Breast epithelium (tissue), 4 donors: ENCODE data around the gene BBX. TPM values are rescaled to one million over a fixed set of nuclear protein-coding genes. Genes with fewer than 3 reads are reported as not detected.

Experiments used
- DNase-seq, 2 donors: peaks; one replicate each; pipeline ENCODE4 v3.0.0-alpha.2; 2019; ENCODE audit warnings: low spot score in 2 of 2
- H3K27ac ChIP-seq, 2 donors: fragments of 200-600 bp; sonication (generic) in 1 of 2; one replicate each; pipeline ENCODE4 v1.5.1; 2016 to 2019; ENCODE audit warnings: mild to moderate bottlenecking in 1 of 2
- H3K27me3 ChIP-seq, 2 donors: fragments of 200-600 bp; sonication (generic) in 1 of 2; one replicate each; pipeline versions ENCODE4 v1.5.1 to v1.6.0; 2017 to 2019; ENCODE audit warnings: control low read depth in 1 of 2, mild to moderate bottlenecking in 1 of 2
- H3K36me3 ChIP-seq: fragments of 200-600 bp; one replicate; pipeline ENCODE4 v1.5.1; 2019
- H3K4me1 ChIP-seq, 2 donors: fragments of 200-600 bp; sonication (generic); one replicate each; pipeline ENCODE4 v1.5.1; 2016 to 2019; ENCODE audit warnings: control low read depth in 1 of 2
- H3K4me3 ChIP-seq, 3 donors: fragments of 200-600 bp; sonication (generic); 1 replicate in 2 of 3; 2 replicates in 1 of 3; pipeline ENCODE4 v1.5.1; 2016 to 2019; ENCODE audit warnings: mild to moderate bottlenecking in 3 of 3, moderate library complexity in 2 of 3
- H3K9me3 ChIP-seq, 2 donors: fragments of 200-600 bp; sonication (generic) in 1 of 2; one replicate each; pipeline ENCODE4 v1.5.1; 2016 to 2019; ENCODE audit warnings: control low read depth in 1 of 2
- POLR2A ChIP-seq: fragments of 450-650 bp; IDR thresholded peaks from one replicate; pipeline ENCODE4 v1.6.1; 2016; ENCODE audit warnings: antibody characterized with exemption, mild to moderate bottlenecking, moderate library complexity
- POLR2AphosphoS5 ChIP-seq, 3 donors: sonication (generic); formaldehyde crosslinking; IDR thresholded peaks; one replicate each; pipeline ENCODE4 v1.6.1; 2017; ENCODE audit warnings: antibody characterized with exemption in 3 of 3
- intact Hi-C: fragments of 100-400 bp; cut with DNase I; formaldehyde crosslinking; loops from one replicate; pipeline ENCODE4 v1.15.1; 2023; ENCODE audit warnings: low total_unique reads
- total RNA-seq, 3 donors: library from RNA; depleted of rRNA; stranded (reverse); fragments of >200 nt; gene quantifications; one replicate each; pipeline ENCODE4 v1.1.0, GENCODE V29; 2016
- TF ChIP-seq, protein P1 (sequence below), 3 donors: fragments of 450-650 bp; IDR thresholded peaks; one replicate each; pipeline ENCODE4 v1.5.1; 2016 to 2017; ENCODE audit warnings: antibody characterized with exemption in 3 of 3, mild to moderate bottlenecking in 3 of 3, moderate library complexity in 3 of 3

The BBX gene
- total RNA-seq, 3 donors from 2014 or later: 59.0 to 95.9 (median 70.8) TPM

DNA sequence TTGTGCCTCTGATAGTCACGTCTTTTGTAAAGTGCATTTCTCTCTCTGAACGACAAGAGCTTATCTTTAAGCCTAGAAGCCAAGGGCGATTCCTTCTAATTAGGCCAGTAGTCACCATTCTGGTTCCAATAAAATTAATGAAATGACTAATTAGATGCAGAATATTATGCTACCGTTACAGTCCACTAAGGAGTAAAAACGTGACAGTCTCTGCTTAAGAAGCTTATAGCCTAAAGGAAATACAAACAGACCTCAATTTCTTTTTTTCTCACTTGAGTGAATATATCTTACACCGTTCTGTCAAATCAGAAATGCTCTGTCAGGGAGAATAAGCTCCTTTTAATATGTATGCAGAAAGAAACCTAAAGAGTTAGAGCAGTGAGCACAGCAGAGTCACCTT is 332.0 kb downstream of the BBX start:
- Histone ChIP-seq H3K4me1 (no peaks in the 10 kb centered on the region), H3K27me3 (no peaks in the 10 kb centered on the region), H3K27ac (no peak overlapping the region), H3K36me3 (no peaks in the 10 kb centered on the region), H3K4me3 (no peak overlapping the region), H3K9me3 (no peaks in the 10 kb centered on the region)
- TF ChIP-seq, protein P1, sequence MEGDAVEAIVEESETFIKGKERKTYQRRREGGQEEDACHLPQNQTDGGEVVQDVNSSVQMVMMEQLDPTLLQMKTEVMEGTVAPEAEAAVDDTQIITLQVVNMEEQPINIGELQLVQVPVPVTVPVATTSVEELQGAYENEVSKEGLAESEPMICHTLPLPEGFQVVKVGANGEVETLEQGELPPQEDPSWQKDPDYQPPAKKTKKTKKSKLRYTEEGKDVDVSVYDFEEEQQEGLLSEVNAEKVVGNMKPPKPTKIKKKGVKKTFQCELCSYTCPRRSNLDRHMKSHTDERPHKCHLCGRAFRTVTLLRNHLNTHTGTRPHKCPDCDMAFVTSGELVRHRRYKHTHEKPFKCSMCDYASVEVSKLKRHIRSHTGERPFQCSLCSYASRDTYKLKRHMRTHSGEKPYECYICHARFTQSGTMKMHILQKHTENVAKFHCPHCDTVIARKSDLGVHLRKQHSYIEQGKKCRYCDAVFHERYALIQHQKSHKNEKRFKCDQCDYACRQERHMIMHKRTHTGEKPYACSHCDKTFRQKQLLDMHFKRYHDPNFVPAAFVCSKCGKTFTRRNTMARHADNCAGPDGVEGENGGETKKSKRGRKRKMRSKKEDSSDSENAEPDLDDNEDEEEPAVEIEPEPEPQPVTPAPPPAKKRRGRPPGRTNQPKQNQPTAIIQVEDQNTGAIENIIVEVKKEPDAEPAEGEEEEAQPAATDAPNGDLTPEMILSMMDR (IDR thresholded peaks at IDR 0.05): no peak
- TF ChIP-seq POLR2AphosphoS5 (IDR thresholded peaks at IDR 0.05) (no peak), POLR2A (no peak)
- intact Hi-C loops: no loop called here
- no peak for DNase-seq

DNA sequence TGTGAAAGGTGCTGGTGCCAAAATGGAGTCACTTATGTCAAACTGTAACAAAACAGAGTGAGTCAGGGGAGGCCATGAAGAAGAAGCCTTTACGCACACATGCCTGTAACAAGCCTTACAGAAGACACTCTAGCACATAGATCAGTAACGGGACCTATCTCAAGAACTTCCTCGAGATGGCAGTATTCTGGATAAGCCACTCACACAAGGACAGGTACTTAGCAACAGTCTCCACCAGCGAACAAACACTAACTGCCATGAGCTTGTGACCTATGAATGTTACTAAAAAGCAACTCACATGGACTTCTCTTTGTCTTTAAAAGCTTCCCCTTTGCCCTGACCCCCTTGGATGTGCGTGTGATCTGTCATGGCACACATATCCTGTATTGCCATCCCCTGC is 332.9 kb downstream of the BBX start:
- Histone ChIP-seq H3K27ac (no peak overlapping the region), H3K9me3 (no peaks in the 10 kb centered on the region), H3K4me3 (no peak overlapping the region), H3K27me3 (no peaks in the 10 kb centered on the region), H3K36me3 (no peaks in the 10 kb centered on the region), H3K4me1 (no peaks in the 10 kb centered on the region)
- intact Hi-C loops: no loop called here
- TF ChIP-seq, protein P1 (IDR thresholded peaks at IDR 0.05): no peak
- TF ChIP-seq POLR2AphosphoS5 (IDR thresholded peaks at IDR 0.05) (no peak), POLR2A (no peak)
- no peak for DNase-seq

DNA sequence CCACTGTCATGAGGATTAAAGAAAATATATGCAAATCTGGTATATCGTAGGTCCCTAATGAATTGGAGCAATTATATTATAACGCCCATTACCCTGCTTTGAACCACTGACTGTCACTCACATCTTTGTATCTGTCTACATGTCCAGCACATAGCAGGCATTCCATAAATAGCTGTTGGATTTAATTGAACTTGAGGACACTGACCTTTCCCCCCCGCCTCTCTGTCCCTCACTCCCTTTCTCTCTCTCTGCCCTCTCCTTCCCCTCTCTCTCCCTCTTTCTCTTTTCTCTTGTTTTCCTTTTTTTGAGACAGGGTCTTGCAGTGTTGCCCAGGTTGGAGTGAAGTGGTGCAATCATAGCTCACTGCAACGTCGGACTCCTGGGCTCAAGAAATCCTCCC is 335.1 kb downstream of the BBX start:
- DNase-seq: no peak

DNA sequence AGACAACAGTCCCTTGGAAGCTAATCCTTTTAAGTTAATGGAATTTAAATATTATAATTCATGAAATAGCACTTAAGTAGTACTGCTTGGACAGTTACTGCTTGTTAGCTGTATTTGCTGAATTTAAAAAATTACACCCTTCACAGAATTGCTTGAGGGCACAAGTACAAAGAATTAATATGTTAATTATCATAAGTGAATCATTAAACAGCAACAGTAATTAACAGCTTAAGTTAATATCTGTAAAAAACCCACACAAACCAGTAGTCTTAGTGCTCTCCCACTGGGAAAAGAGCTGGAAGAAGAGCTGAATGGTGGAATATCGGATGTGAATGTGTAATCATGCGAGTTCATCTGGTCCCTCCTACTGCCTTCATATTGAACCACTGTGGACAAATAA is 336.1 kb downstream of the BBX start:
- Histone ChIP-seq H3K27me3 (no peaks in the 10 kb centered on the region), H3K9me3 (no peaks in the 10 kb centered on the region), H3K4me3 (no peak overlapping the region), H3K4me1 (no peaks in the 10 kb centered on the region), H3K36me3 (no peaks in the 10 kb centered on the region), H3K27ac (no peak overlapping the region)
- intact Hi-C loops: no loop called here
- no peak for DNase-seq
- no peak for TF ChIP-seq POLR2AphosphoS5 (IDR thresholded peaks at IDR 0.05)
- TF ChIP-seq, protein P1 (IDR thresholded peaks at IDR 0.05): no peak
- no peak for TF ChIP-seq POLR2A

More for the DNA sequence above, 335.1 kb downstream of the BBX start:
- Histone ChIP-seq H3K27me3 (no peaks in the 10 kb centered on the region), H3K9me3 (no peaks in the 10 kb centered on the region), H3K4me3 (no peak overlapping the region), H3K27ac (no peak overlapping the region), H3K36me3 (no peaks in the 10 kb centered on the region), H3K4me1 (no peaks in the 10 kb centered on the region)
- intact Hi-C loops: no loop called here
- TF ChIP-seq, protein P1 (IDR thresholded peaks at IDR 0.05): no peak
- TF ChIP-seq POLR2A (no peak), POLR2AphosphoS5 (IDR thresholded peaks at IDR 0.05) (no peak)

Other genes with a start within 250 kb of the BBX start
- under 1 TPM in 1 of 3 donors, not detected in 2; 0.33 TPM for gene CCDC54, start 145.5 kb upstream of the BBX start, total RNA-seq